Stimulated activated naive CD4-positive, alpha-beta T cell (primary cell): ENCODE results near the gene SERPINB6.
"Not testable (repeated sequence)": the region's sequence is repeated elsewhere in the genome, so short reads cannot be mapped to it uniquely, and the experiment has no call there.

Experiments used
- DNase-seq, 6 experiments: peaks; one replicate each; lab custom pipeline; 2025; lab: John Stamatoyannopoulos, UW

The SERPINB6 gene

GRCh38 chr6:2913621-2914317, 57.6 kb downstream of the SERPINB6 start:
- no peak for DNase-seq

- DNase-seq, result no peak
Measured at GRCh38 chr6:2911171-2911570, 60.2 kb downstream of the SERPINB6 start.

GRCh38 chr6:2909718-2910117, 61.6 kb downstream of the SERPINB6 start:
- no peak for DNase-seq

GRCh38 chr6:2909051-2909606, 62.2 kb downstream of the SERPINB6 start:
- DNase-seq, result not testable (repeated sequence)

GRCh38 chr6:2908516-2908915, 62.9 kb downstream of the SERPINB6 start:
- DNase-seq, result peak in 3 of 6 experiments; percentile 29 to 60 (median 59)

GRCh38 chr6:2903411-2904185, 67.8 kb downstream of the SERPINB6 start:
- DNase-seq, result not testable (repeated sequence)

GRCh38 chr6:2901645-2902502, 69.5 kb downstream of the SERPINB6 start:
- not testable (repeated sequence) for DNase-seq

GRCh38 chr6:2900821-2901644, 70.3 kb downstream of the SERPINB6 start:
- no peak for DNase-seq

- no peak for DNase-seq
Measured at GRCh38 chr6:2900221-2900807, 71.1 kb downstream of the SERPINB6 start.

GRCh38 chr6:2899596-2899995, 71.8 kb downstream of the SERPINB6 start:
- DNase-seq, result no peak
